HUDEP-2 (cell line): ENCODE data around the gene PLLP.
A peak's percentile ranks its signal among the peaks of the same experiment; 100 is the strongest.

Experiments
- DNase-seq, 76 experiments: peaks; one replicate each; lab custom pipeline; 2025; ENCODE audit not compliant: unreplicated experiment in 76 of 76; lab: John Stamatoyannopoulos, UW

The PLLP gene, protein sequence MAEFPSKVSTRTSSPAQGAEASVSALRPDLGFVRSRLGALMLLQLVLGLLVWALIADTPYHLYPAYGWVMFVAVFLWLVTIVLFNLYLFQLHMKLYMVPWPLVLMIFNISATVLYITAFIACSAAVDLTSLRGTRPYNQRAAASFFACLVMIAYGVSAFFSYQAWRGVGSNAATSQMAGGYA

DNA sequence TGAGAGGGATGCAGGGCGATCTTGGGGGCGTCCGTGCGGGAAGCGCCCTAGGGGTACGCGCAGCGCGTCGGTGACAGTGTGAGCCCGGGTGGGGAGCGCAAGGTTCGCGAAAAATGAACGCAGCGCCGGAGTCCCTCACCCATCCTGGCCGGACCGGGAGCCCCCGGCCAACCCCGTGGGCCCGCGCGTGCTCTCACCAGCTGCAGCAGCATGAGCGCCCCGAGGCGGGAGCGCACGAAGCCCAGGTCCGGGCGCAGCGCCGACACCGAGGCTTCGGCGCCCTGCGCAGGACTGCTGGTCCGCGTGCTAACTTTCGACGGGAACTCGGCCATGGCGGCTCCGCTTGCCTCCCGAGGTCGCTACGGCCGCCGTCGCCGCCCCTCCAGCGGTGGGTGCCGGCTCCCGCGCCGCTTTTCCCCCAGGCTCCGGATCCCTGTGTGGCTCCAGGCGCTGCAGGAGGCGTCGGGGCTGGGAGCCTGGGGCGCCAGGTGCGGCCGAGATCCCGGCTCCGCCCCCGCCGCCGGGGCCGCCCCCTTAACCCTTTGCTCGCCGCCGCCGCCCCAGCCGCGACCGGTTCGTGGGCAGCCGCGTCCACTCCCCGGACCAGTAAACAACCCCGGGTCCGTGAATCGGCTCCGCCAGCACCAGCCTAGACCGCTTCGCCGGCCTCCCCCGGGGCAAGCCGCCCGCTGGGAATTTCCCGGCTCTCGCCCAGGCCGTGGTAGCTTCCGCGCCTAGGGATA lies at the start of gene PLLP:
TSS of gene PLLP (minus strand) at position 464 of the 743 bp plus-strand sequence. CDS start at position 332, 132 bp downstream.
- peak in 9 of 76 experiments; percentile 9 to 43 (median 32) for DNase-seq

DNA sequence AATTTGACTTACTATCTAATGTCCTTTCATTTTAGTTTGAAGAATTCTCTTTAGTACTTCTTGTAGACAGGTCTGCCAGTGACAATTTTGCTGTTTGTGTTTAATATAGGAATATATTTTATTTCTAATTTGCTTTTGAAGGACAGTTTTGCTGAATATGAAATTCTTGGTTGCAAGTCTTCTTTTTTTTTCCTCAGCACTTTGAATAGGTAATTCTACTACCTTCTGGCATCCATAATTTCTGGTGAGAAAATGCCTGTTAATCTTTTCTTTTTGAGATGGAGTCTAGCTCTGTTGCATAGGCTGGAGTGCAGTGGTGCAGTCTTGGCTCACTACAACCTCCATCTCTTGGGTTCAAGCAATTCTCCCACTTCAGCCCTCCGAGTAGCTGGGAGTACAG lies 48.9 kb upstream of the PLLP start:
- DNase-seq: no peak

DNA sequence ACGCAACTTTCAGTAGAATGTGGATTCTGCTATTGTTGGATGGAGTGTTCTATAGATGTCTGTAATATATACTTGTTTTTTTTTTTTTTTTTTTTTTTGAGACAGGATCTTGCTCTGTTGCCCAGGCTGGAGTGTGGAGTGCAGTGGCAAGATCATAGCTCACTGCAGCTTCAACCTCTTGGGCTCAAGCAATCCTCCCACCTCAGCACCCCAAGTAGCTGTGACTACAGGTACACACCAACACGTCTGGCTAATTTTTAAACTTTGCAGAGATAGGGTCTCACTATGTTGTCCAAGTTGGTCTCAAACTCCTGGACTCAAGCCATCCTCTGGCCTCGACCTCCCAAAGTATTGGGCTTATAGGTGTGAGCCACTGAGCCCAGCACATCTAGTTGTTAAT lies 46.9 kb upstream of the PLLP start:
- DNase-seq: no peak

DNA sequence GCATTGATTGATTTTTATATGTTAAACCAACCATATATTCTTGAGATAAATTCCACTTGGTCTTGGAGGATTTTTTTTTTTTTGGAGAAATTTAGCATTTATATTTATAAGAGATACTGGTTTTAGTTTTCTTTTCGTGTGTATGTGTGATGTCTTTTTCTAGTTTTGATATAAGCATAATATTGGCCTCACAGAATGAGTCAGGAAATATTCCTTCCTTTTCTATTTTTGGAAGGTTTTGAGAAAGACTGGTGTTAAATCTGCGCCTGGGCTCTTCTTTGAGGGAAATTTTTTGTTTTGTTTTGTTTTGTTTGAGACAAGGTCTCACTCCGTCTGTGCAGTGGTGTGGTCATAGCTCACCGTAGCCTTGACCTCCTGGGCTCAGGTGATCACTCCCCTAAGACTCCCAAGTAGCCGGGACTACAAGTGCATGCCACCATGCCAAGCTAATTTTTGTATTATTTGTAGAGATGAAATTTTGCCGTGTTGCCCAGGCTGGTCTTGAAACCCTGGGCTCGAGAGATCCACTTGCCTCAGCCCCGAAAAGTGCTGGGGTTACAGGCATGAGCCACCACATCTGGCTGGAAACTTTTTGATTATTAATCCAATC lies 45.4 kb upstream of the PLLP start:
- no peak for DNase-seq

DNA sequence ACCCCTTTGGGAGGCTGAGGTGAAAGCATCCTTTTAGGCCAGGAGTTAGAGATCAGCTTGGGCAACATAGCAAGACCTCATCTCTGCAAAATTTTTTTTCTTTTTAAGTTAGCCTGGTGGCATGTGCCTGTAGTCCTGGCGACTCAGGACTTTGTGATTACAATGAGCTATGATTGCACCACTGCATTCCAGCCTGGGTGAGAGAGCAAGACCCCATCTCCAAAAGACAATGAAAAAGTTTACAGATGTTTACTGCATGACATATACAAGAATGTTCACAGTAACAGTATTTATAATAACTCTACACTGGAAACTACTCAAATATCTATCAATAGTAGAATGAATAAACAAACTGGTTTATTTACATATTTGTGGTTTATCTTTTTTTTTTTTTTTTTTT lies 41.0 kb upstream of the PLLP start:
- DNase-seq: no peak

DNA sequence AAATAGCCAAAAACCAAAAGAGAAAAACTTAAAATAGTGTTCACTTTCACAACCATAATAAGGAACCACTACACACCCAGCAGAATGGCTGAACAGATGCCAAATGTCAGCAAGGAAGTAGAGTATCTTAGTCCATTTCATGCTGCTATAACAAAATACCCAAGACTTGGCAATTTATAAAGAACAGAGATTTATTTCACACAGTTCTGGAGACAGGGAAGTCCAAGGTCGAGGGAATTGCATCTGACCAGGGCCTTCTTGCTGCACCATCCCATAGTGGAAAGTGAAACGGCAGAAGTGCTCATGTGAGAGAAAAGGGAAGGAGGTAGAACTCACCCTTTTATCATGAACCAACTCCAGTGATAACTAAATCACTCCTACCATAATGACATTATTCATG lies 40.3 kb upstream of the PLLP start:
- no peak for DNase-seq

DNA sequence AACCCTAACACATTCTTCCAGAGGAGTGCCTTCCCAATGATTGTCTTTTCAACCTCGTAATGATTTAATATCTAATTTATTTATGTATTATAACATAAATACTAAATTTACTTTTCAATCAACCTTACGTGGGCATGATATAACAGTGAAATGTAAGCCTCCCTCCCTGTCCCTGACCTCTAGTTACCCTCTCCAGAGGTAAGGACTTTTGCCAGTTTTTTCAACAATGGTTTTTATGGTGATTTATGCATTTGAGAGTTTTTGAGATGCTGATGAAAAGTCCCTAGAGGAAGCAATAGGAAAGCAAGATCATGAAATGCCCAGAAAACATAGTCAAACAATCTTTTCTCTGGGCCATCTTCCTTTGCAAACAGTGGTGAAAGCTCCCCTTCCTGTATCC lies 35.2 kb upstream of the PLLP start:
- DNase-seq: no peak

DNA sequence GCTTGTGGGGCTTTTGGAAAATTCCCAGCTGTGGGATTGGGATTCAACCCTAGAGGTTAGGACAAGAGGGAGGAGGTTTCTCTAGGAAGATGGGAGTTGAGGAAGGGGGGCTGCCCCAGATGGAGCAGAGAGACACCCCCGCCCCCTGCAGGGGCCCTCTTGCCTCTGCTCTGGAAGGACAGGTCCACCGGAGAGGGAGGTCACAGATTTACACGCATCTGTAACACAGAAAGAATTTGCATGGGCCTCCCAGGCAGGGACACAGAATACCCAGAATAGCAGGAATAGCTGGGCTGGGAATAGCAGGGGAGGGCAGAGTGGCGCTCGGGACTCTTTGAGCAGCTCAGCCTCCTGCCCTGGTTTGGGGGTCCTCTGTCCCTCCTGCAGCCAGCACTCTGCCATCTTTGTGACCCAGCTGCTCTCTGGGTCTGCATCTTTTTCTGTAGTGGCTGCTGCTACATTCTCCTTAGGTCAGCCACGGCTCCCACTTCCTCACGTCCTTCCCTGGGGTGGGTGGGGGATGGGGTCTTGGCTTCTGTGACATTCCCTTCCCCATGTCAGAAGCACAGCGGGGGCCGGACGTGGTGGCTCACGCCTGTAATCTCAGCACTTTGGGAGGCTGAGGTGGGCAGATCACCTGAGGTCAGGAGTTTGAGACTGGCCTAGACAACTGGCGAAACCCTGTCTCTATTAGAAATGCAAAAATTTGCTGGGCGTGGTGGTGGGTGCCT lies 33.9 kb upstream of the PLLP start:
- DNase-seq: no peak

DNA sequence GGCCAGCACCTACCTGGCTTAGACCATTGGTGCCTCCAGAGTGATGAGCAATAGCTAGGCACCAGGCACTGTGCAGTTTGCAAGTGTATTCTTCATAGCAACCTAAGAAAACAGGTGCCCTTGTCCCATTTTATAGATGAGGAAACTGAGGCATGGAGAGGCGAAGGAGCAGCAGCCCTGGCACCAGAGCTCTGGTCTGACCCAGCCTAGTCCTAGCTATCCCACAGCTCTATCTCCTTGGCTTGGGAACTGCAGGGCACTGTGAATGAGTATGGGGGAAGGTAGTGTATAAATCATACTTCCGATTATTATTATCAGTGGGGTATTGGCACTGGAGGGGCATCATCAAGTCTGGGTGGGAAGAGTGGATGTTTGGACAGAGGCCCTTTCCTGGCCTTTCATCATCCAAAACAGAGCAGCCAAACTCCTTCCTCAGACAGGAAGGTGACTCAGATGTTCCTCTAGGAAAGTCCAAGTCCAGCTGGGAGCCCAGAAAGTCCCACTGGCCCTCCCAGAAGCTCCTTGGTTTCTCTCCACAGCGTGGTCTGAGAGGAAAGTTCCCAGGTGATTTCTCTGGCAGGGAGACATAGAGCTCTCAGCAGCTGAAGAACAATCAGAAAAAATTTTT lies 32.0 kb upstream of the PLLP start:
- DNase-seq: no peak

DNA sequence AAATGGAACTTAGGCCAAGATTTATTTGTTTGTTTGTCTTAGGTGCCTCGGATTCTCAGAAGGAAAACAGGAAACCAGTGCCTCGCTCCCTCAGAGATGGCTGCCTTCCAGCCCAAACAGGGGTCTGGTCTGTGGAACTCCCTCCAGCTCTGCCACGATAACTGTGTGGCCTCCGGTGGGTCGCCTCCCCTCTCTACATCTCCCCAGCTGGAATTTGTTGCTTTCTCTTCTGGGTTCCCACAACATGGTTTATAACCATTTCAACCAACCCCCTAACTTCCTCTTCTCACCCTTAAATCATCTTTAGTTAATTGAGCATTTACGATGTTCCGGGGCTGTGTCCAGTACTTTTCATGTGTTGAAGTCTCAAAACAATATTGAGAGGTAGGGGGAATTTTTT lies 30.9 kb upstream of the PLLP start:
- no peak for DNase-seq

DNA sequence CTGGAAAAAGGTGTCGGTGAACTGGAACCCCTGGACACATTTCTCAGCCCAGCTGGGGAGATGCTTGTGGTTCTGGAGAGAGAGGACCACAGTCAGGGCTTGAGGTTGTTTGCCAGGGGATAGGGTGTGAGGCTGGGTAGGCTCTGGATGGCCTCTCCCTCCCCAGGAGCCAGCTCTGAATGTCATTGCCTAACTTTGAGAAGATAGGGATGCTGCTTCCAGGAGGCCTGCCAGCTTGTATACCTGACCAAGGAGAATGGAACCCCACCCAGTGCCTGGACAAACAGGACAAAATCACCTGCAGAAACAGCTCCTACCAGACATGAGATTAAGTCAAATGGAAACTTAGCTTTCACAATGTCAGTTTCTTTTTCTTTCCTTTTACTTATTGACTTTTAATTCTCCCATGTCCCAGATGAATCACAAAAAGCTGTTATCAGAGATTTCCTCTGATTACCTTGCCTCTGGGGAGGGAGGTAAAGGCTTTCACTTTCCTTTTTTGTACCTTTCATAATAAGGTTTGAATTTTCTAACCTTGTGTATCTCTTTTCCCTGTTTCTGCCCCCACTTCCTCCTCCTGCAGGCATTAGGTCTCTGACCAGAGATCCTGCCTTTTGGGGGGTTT lies 29.8 kb upstream of the PLLP start:
- DNase-seq: no peak

DNA sequence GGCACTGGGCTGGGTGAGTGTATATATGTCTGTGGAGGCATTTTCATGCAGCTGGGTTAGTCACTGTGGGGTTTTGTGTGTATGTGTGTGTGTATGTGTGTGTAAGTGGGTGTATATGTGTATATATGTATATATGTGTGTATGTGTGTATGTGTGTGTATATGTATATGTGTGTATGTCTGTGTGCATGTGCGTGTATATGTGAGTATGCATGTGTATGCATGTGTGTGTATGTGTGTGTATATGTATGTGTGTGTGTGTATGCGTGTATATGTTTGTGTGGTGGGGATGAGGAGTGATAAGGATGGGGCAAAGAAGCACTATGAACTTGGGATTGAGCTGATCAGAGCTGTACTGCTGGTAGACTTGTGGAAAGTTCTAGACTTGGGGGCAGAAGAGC lies 29.0 kb upstream of the PLLP start:
- DNase-seq: no peak

DNA sequence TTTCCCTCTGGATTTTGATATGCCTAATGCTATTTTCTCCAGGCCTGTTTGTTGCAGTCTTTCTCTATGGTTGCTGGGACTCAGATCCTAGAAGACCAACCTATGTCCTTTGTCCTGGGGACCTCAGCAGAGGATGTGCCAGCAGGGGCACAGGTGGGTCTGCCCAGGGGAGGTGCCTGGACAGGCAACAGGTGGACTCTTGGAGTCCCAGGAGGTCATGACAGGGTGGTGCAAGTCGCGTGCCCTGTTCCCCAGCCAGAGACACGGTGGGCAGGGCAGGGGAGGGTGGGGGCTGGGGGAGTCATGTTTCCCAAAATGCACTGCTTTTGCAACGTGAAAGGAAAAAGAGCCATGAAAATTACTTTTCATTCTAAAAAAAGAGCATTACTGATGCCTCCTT lies 26.3 kb upstream of the PLLP start:
- no peak for DNase-seq

DNA sequence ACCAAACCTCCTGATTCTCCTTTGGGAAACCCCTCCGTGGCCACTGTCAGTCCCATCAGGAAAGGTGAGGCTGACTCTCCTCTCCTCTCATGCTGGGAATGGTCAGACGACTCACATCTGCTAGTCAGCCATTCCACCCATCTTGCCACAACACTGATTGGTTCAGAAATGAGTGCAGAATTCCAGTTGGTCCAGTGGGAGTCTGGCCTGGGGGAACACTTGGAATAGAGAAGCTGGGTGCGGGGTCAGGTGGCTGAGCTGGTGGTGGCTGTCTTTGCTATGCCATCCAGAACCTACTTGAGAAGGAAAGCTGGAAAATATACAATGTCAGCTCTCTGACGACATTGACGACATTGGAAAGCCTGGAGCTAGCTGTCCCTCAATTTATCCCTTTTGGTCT lies 23.6 kb upstream of the PLLP start:
- DNase-seq: no peak

DNA sequence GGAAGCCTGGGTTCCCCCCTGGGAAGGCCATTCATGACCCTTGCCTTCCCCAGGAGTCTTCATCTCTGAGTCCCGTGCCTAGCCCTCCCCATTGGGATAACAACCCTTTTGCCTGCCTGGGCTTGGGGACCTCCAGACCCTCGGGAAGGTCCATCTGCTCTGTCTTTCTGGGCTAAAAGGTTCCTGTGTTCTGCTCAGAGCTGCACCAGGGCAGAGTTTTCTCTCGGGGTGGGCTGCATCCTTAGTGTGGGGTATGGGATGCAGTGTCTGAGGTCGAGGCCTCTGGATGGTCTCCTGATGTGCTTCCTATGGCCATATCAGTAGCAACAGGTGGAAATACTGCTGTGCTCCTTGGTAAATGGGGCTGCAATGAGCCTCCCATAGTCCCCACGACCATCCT lies 22.9 kb upstream of the PLLP start:
- DNase-seq: no peak

DNA sequence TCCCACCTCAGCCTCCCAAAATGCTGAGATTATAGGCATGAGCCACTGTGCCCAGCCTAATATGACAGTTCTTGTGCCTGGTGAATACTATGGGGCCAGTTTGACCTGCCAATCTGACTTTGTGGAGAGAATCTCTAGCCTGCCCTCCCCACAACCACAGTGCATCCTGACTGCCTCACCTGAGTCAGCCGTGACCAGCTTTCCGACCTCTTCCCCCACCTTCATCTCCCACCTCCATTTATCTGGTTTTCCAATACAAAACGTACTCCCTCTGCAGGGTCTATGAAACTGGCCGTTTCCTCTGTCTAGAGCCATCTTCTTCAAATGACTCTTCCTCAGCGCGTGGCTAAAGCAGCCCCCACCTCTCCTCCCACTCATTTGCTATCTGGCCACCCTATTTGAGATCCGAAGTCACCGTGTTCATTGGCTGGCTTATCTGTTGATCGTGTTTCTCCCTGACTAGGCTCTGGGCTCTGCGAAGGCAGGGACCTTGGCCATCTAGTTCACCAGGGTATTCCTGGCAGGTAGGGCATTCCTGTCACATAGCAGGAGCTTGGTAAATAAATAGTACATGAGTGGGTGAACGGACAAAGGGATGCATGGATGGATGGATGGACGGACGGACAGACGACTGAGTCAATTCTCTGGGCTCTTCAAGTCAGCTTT lies 22.3 kb upstream of the PLLP start:
- DNase-seq: no peak

DNA sequence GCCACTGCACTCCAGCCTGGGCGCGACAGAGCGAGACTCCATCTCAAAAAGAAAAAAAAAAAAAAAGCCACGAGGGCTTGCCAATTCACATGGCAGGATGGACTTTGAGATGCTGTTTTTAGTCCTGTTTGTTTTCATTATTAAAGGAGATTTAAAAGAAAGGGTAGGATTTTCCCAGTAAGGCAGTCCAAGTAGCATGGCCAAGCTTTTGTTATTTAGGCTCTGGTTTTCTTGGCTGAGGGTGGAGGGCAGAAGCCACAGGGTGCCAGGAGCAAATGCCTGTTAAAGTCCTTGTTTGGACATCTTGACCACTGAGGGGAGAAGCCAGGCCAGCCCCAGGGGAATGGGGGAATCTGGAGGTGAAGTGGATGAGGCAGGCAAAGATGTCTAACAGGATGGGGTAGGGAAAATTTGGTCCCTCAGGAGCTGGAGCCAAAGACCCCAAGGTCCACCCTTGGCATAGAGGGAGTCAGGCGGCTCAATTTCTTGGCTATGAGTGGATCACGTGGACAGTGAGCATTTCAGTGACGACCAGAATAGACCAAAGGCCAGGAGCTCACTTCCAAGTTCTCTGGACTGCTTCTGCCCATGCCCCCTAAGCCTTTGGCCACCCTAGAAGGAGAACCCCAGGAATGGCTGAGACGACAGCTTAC lies 20.8 kb upstream of the PLLP start:
- DNase-seq: no peak

DNA sequence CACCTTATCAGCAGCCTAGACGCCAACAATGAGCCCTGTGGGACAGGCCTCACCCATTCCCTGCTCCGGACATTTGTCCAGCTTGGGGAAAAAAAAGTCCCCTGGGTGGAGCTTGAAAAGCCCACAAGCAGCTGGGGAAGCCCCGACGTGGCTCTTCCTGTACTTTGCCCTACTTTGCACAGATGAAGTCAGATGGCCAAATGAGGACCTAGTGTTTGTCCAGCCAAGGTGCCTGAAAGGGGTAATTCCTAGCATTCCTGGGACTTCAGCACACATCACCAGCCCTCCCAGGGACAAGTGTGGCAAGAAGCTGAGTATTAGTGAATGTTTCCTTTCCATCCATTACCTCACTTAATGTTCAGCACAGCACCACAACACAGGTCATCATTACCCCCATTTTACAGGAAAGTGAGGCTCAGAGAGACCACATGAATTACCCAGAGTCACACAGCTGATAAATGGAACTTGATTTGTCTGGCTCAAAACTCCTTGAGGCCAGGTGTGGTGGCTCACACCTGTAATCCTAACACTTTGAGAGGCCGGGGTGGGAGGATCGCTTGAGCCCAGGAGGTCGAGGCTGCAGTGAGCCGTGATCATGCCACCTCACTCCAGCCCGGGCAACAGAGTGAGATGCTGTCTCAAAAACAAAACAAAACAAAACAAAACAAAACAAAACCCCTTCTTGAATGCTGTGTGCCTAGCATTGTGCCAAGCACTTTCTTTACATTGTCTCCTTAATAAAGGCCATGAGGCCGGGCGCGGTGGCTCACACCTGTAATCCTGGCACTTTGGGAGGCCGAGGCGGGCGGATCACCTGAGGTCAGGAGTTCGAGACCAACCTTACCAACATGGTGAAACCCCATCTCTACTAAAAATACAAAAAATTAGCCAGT lies 19.9 kb upstream of the PLLP start:
- DNase-seq: no peak

DNA sequence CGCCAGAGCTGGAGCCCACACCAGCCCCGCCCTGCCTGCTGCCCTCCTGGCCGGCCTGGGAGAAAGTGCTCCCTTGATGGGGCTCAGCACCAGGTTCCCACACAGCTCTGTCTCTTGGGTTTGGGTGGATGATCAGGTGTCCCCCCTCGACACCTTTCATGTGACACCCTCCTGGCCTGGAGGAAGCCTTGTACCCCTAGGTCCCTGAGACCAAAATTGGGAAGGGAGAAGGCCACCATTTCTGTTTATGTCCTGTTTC lies 19.4 kb upstream of the PLLP start:
- no peak for DNase-seq
